ENCODE measurements around the gene KXD1.

Gene KXD1

DNA sequence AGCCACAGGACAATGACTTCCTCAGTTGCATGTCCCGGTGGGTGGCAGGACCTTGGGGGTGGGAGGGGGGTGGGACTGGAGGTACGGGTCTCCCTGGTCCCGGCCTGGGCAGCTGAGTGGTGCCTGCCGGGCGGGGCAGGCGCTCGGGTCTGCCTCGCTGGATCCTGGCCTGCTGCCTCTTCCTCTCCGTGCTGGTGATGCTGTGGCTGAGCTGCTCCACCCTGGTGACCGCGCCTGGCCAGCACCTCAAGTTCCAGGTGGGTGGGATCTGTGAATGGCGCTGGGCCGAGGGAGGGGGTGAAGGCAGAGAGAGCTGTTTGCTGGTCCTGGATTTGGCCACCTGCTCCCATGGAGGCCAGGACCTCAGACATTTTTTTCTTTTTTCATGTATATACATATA, 60.6 kb downstream of the KXD1 start:
- FAIRE-seq, result no peak
